PC-9 (cell line): ENCODE data around the gene TRAPPC3L.

ENCODE experiments used
- EZH2 ChIP-seq: fragments of 200-600 bp; sonication (generic); IDR thresholded peaks from 2 replicates; pipeline ENCODE4 v1.8.0; 2017; ENCODE audit warnings: antibody characterized with exemption, low read depth
- TF ChIP-seq, protein P1 (sequence below): fragments of 200-600 bp; sonication (generic); conservative IDR thresholded peaks from 2 replicates; pipeline ENCODE4 v1.6.1; 2017; ENCODE audit warnings: mixed run types, antibody characterized with exemption, mild to moderate bottlenecking, moderate library complexity

DNA sequence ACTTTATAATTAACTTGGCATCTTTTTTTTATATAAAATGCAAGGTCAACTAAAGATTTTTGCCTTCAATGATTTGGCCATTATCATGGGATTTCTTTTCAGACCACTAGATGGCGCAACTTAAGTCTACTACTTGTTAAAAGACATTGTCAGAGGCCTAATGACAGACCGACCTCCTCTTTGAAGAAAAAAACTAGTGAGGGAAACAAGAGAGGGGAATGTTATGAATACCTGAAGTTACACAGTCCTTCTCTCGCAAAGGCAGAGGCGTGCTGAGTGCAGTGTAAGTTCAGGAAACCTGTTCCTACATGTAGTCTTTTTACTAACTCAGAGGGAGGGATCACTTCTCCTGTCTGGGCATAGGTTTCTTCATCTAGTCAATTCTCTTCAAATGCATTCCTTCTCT is 9.3 kb downstream of the TRAPPC3L start:
- TF ChIP-seq, protein P1, sequence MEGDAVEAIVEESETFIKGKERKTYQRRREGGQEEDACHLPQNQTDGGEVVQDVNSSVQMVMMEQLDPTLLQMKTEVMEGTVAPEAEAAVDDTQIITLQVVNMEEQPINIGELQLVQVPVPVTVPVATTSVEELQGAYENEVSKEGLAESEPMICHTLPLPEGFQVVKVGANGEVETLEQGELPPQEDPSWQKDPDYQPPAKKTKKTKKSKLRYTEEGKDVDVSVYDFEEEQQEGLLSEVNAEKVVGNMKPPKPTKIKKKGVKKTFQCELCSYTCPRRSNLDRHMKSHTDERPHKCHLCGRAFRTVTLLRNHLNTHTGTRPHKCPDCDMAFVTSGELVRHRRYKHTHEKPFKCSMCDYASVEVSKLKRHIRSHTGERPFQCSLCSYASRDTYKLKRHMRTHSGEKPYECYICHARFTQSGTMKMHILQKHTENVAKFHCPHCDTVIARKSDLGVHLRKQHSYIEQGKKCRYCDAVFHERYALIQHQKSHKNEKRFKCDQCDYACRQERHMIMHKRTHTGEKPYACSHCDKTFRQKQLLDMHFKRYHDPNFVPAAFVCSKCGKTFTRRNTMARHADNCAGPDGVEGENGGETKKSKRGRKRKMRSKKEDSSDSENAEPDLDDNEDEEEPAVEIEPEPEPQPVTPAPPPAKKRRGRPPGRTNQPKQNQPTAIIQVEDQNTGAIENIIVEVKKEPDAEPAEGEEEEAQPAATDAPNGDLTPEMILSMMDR, result peak; percentile 91
- no peak for TF ChIP-seq EZH2
